C4-2B (cell line): Measurements from ENCODE around the gene ZFP62.

Source experiments
- CTCF ChIP-seq: fragments of 450-650 bp; conservative IDR thresholded peaks from 2 replicates; pipeline ENCODE4 v1.5.1; 2017; ENCODE audit warnings: mild to moderate bottlenecking
- ZFX ChIP-seq: fragments of 450-650 bp; IDR thresholded peaks from 2 replicates; pipeline ENCODE4 v1.6.1; 2017

GRCh38 chr5:180808461-180809000, 52.5 kb downstream of the ZFP62 start:
- TF ChIP-seq CTCF, result no peak
- TF ChIP-seq ZFX, result no peak
